Keratinocyte (primary cell): ENCODE measurements around the gene CIDEA. TPM values are rescaled to one million over a fixed set of nuclear protein-coding genes. Genes with fewer than 3 reads are reported as not detected.

Source experiments
- DNase-seq: peaks from one replicate; pipeline ENCODE4 v3.0.0-alpha.2; 2011; ENCODE audit warnings: low read depth, missing footprints, low spot score
- FAIRE-seq: peaks from 2 replicates; lab custom pipeline; 2011; peaks lifted over from hg19 to GRCh38; lab: Jason Lieb, UNC
- H2AFZ ChIP-seq: 2 replicates; pipeline ENCODE4 v1.6.0; 2012; ENCODE audit warnings: low read length, control low read depth, inconsistent platforms; ENCODE audit not compliant: control insufficient read depth
- H3K27ac ChIP-seq: 2 replicates; pipeline ENCODE4 v1.5.1; 2011; ENCODE audit warnings: low read length; ENCODE audit not compliant: control insufficient read depth, insufficient read depth
- H3K27me3 ChIP-seq: 3 replicates; pipeline ENCODE4 v1.6.0; 2011; ENCODE audit warnings: low read length; ENCODE audit not compliant: control insufficient read depth, insufficient read depth; ENCODE audit errors: extremely low read depth
- H3K36me3 ChIP-seq, 2 experiments: 2 replicates in 1 of 2; 3 replicates in 1 of 2; pipeline ENCODE4 v1.5.1; 2011; ENCODE audit warnings: low read length in 2 of 2, mild to moderate bottlenecking in 1 of 2; ENCODE audit not compliant: control insufficient read depth in 2 of 2, insufficient read depth in 2 of 2; ENCODE audit errors: extremely low read depth in 1 of 2
- H3K4me1 ChIP-seq: 3 replicates; pipeline ENCODE4 v1.5.1; 2011; ENCODE audit warnings: low read length; ENCODE audit not compliant: control insufficient read depth, insufficient read depth; ENCODE audit errors: extremely low read depth
- H3K4me2 ChIP-seq: 3 replicates; pipeline ENCODE4 v1.6.0; 2011; ENCODE audit warnings: low read depth, low read length; ENCODE audit not compliant: control insufficient read depth, insufficient read depth; ENCODE audit errors: extremely low read depth
- H3K4me3 ChIP-seq, 3 experiments: fragments of 200-600 bp in 1 of 3; sonication (generic) in 1 of 3; 2 replicates in 2 of 3; 3 replicates in 1 of 3; pipeline ENCODE4 v1.5.1; 2011 to 2016; ENCODE audit warnings: low read length in 3 of 3, mild to moderate bottlenecking in 3 of 3, control low read depth in 2 of 3, inconsistent platforms in 1 of 3, low read depth in 1 of 3, mixed read lengths in 1 of 3, mixed run types in 1 of 3, moderate library complexity in 1 of 3; ENCODE audit not compliant: control insufficient read depth in 2 of 3, insufficient read depth in 2 of 3; ENCODE audit errors: extremely low read depth in 1 of 3
- H3K79me2 ChIP-seq: 2 replicates; pipeline ENCODE4 v1.6.0; 2012; ENCODE audit warnings: low read length; ENCODE audit not compliant: control insufficient read depth, insufficient read depth
- H3K9ac ChIP-seq: 3 replicates; pipeline ENCODE4 v1.6.0; 2011; ENCODE audit warnings: low read length; ENCODE audit not compliant: control insufficient read depth, insufficient read depth; ENCODE audit errors: extremely low read depth
- H3K9me1 ChIP-seq: 3 replicates; pipeline ENCODE4 v1.6.0; 2011; ENCODE audit warnings: low read length; ENCODE audit not compliant: control insufficient read depth, insufficient read depth; ENCODE audit errors: extremely low read depth
- H3K9me3 ChIP-seq: 2 replicates; pipeline ENCODE4 v1.5.1; 2012; ENCODE audit warnings: low read depth, low read length; ENCODE audit not compliant: control insufficient read depth
- H4K20me1 ChIP-seq: 3 replicates; pipeline ENCODE4 v1.6.0; 2011; ENCODE audit warnings: low read length; ENCODE audit not compliant: control insufficient read depth, insufficient read depth; ENCODE audit errors: extremely low read depth
- CTCF ChIP-seq, 3 experiments: IDR thresholded peaks in 1 of 3; conservative IDR thresholded peaks in 1 of 3; optimal IDR thresholded peaks in 1 of 3; 2 replicates in 2 of 3; 3 replicates in 1 of 3; pipeline versions ENCODE3 to v1.5.1; 2011; ENCODE audit warnings: low read length in 3 of 3, mild to moderate bottlenecking in 3 of 3, moderate library complexity in 2 of 3, control low read depth in 1 of 3, inconsistent platforms in 1 of 3; ENCODE audit not compliant: insufficient read depth in 2 of 3; ENCODE audit errors: extremely low read depth in 1 of 3
- EZH2 ChIP-seq: IDR thresholded peaks from one replicate; pipeline ENCODE4 v1.6.1; 2012; ENCODE audit warnings: inconsistent platforms, mild to moderate bottlenecking, low read length, moderate library complexity
- dilution Hi-C: fragments of 300-500 bp; cut with MboI; formaldehyde crosslinking; loops from one replicate; pipeline ENCODE4 v1.7.0; 2020; ENCODE audit warnings: low sequenced_read_pairs; ENCODE audit not compliant: extremely low pct_ligation_motif_present
- polyA plus RNA-seq, 5 experiments: library from polyadenylated mRNA; depleted of rRNA in 3 of 5; stranded (reverse) in 3 of 5; stranded (forward) in 1 of 5; unstranded in 1 of 5; fragments of >200 nt; gene quantifications; 1 replicate in 1 of 5; 2 replicates in 3 of 5; 3 replicates in 1 of 5; pipeline versions ENCODE4 v1.2.1 to v1.2.3, GENCODE V29; 2011 to 2012; ENCODE audit warnings: missing spikeins in 2 of 5, low read depth in 1 of 5, low replicate concordance in 1 of 5

CIDEA gene
- polyA plus RNA-seq, 1 donor (not counting 4 experiments of a cell fraction or from before 2014, with no cell fraction given): 1.2 TPM

GRCh38 chr18:12287131-12287681, 33.0 kb downstream of the CIDEA start:
- dilution Hi-C loops: no loop called here
- H3K27ac ChIP-seq: peak overlapping the region; percentile 98
- H3K9me3 ChIP-seq: no peaks in the 10 kb centered on the region
- H3K27me3 ChIP-seq: no peaks in the 10 kb centered on the region
- H3K9me1 ChIP-seq: no peaks in the 10 kb centered on the region
- peak overlapping the region; percentile 96 for H3K9ac ChIP-seq
- H3K4me1 ChIP-seq: peaks cover 31% of the 10 kb centered on the region
- FAIRE-seq: no peak
- no peak for TF ChIP-seq EZH2
- TF ChIP-seq CTCF (optimal IDR thresholded peaks at IDR 0.05 in 1 of 3, IDR thresholded peaks at IDR 0.05 in 1 of 3, conservative IDR thresholded peaks at IDR 0.05 in 1 of 3; ENCODE audit: extremely low read depth in 1 of 3, insufficient read depth in 2 of 3, low read length in 3 of 3): no peak
- H3K4me2 ChIP-seq: peak overlapping the region; percentile 99
- H3K4me3 ChIP-seq: peak overlapping the region; percentile 39 to 62 (median 59)
- no peak overlapping the region for H2AFZ ChIP-seq
- no peak for DNase-seq
- H3K36me3 ChIP-seq: no peaks in the 10 kb centered on the region
- H3K79me2 ChIP-seq: no peaks in the 10 kb centered on the region
- no peaks in the 10 kb centered on the region for H4K20me1 ChIP-seq

DNA sequence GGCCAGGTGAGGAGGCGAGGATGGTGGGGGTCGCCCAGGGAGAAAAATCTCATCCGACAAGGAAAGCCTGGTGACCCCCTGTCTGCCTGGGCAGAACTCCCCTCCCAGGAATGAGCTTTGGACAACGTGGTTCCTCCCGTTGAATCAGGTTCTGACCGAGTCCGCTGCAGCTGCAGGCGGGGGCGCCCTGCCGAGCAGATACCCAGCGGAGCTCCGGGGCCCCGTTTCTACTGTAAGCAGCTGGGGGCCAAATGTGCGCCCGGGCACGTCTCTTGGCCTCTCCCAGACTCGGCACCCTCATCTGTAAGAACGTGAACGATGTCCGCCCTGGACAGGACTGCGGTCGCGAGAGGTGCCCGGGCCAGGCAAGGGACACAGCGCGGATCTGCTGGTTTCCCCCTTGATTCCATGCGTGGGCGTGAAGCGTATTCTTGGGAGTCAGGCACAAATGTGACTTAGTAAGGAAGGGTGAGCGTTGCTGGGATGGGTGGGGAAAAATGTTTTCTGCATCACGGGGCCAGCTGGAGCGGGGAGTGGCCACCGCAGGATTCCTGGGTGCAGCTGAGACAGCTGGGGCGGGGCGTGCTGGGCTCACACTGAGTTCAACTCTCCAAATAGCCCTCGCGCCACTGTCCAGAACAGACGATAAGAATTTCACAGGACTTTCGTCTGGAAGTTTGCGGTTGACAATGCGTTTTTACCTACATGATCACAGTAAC, 33.7 kb downstream of the CIDEA start:
- Histone ChIP-seq H3K9me1 (no peaks in the 10 kb centered on the region), H3K4me2 (peak overlapping the region; percentile 99), H3K36me3 (no peaks in the 10 kb centered on the region), H4K20me1 (no peaks in the 10 kb centered on the region), H3K27me3 (no peaks in the 10 kb centered on the region), H3K4me1 (peaks cover 25% of the 10 kb centered on the region), H3K9ac (peak overlapping the region; percentile 96), H2AFZ (peak overlapping the region; percentile 66), H3K9me3 (no peaks in the 10 kb centered on the region), H3K4me3 (peak overlapping the region; percentile 39 to 75 (median 62)), H3K79me2 (no peaks in the 10 kb centered on the region), H3K27ac (peak overlapping the region; percentile 98)
- peak; percentile 90 for DNase-seq
- peak; percentile 95 for FAIRE-seq
- TF ChIP-seq EZH2 (no peak), CTCF (optimal IDR thresholded peaks at IDR 0.05 in 1 of 3, IDR thresholded peaks at IDR 0.05 in 1 of 3, conservative IDR thresholded peaks at IDR 0.05 in 1 of 3; ENCODE audit: extremely low read depth in 1 of 3, insufficient read depth in 2 of 3, low read length in 3 of 3) (peak in 1 of 3 experiments; percentile 35)
- dilution Hi-C loops: no loop called here
